ENCODE measurements around the gene CENPA. TPM values are rescaled to one million over a fixed set of nuclear protein-coding genes. Genes with fewer than 3 reads are reported as not detected.

The CENPA gene
- total RNA-seq, 4 donors from 2014 or later: 0.22 TPM; not detected in 3

GRCh38 chr2:26840937-26841610, 55.2 kb downstream of the CENPA start:
- Histone ChIP-seq H3K27me3 (peaks cover 13 to 39% (median 29%) of the 10 kb centered on the region in 3 donors), H3K27ac (no peak overlapping the region)
- no peak for DNase-seq

DNA sequence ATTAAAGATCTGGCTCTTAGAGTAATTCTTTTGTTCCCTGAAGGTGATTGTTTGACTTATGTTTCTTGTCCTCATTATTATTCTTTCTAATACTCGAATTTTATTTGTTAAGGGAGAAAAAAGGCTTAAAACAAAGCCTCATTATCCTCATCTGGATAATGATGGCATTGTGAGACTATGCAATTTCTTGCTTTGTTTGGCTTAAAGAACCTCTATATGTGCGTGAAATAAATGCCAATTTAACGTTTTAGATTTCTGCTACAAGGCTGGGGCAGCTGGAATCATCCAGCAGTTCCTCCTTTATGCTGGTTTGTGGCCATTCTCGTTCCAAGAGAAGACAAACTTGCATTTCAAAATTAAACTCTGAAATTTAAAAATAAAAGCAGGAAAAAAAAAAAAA, 57.2 kb downstream of the CENPA start:
- ATAC-seq (no peak), DNase-seq (no peak)
- Histone ChIP-seq H3K4me1 (peaks cover 7 to 10% of the 10 kb centered on the region in 2 donors), H3K27ac (no peak overlapping the region), H3K36me3 (no peaks in the 10 kb centered on the region), H3K27me3 (peaks cover 20 to 57% (median 48%) of the 10 kb centered on the region in 3 donors), H3K9me3 (no peaks in the 10 kb centered on the region), H3K4me3 (no peak overlapping the region)
- TF ChIP-seq POLR2A (IDR thresholded peaks at IDR 0.05) (no peak), CTCF (IDR thresholded peaks at IDR 0.05 in 4 of 5, conservative IDR thresholded peaks at IDR 0.05 in 1 of 5) (no peak)
- in situ Hi-C loops (cut with MboI; ENCODE audit: low sequenced_read_pairs in 4 of 4): loop anchor here (5.0 to 25.0 kb wide), 3 partner anchors 79 to 99 kb away; no protein-coding TSS in a partner anchor
- intact Hi-C loops (cut with DNase I; ENCODE audit: low total_unique reads): no loop called here

More at GRCh38 chr2:26840937-26841610, 55.2 kb downstream of the CENPA start:
- no peaks in the 10 kb centered on the region for H3K9me3 ChIP-seq
- no peak overlapping the region for H3K4me3 ChIP-seq
- intact Hi-C loops (cut with DNase I; ENCODE audit: low total_unique reads): no loop called here
- in situ Hi-C loops (cut with MboI; ENCODE audit: low sequenced_read_pairs in 4 of 4): loop anchor here (5.0 to 25.0 kb wide), 3 partner anchors 81 to 101 kb away; no protein-coding TSS in a partner anchor
- TF ChIP-seq CTCF (IDR thresholded peaks at IDR 0.05 in 4 of 5, conservative IDR thresholded peaks at IDR 0.05 in 1 of 5) (no peak), POLR2A (IDR thresholded peaks at IDR 0.05) (no peak)
- H3K4me1 ChIP-seq: no peaks in the 10 kb centered on the region
- no peaks in the 10 kb centered on the region for H3K36me3 ChIP-seq
- ATAC-seq: no peak

Other genes starting within 250 kb of the CENPA start
- gene CIB4, start 144.7 kb upstream of the CENPA start, total RNA-seq: not detected
- 10 to 100 TPM in 1 of 4 donors, 1 to 10 TPM in 1, under 1 TPM in 2; 0.80 to 11.6 (median 1.2) TPM for gene KCNK3, start 93.3 kb upstream of the CENPA start, total RNA-seq
- 10 to 100 TPM; 37.8 to 54.5 (median 45.9) TPM for gene SLC35F6, start 21.8 kb upstream of the CENPA start, total RNA-seq
- not detected for gene DPYSL5, start 62.1 kb downstream of the CENPA start, total RNA-seq
- 10 to 100 TPM; 41.9 to 66.5 (median 53.9) TPM for gene MAPRE3, start 184.6 kb downstream of the CENPA start, total RNA-seq
- gene TMEM214, start 246.9 kb downstream of the CENPA start, total RNA-seq: 10 to 100 TPM; 20.0 to 37.7 (median 24.9) TPM